Activated B cell treated with CpG ODN at 0.5 μM for 24 hours (primary cell): ENCODE measurements around the gene CDHR5. TPM values are rescaled to one million over a fixed set of nuclear protein-coding genes. Genes with fewer than 3 reads are reported as not detected.
A peak's percentile ranks its signal among the peaks of the same experiment; 100 is the strongest.

Source experiments
- ATAC-seq: fragments of 200-7000 bp; cut with Tn5 transposase; one replicate; pipeline ENCODE4 v1.10.0; 2021; ENCODE audit warnings: low read depth, mild to moderate bottlenecking, moderate library complexity
- CTCF ChIA-PET: fragments of 350-600 bp; sonication (Branson Sonifier 250); formaldehyde crosslinking; loops from one replicate; lab custom pipeline; 2021; ENCODE audit warnings: antibody characterized with exemption; lab: Charles Lee
- POLR2A ChIA-PET: fragments of 350-600 bp; sonication (Branson Sonifier 250); formaldehyde crosslinking; loops from one replicate; lab custom pipeline; 2021; ENCODE audit warnings: antibody characterized with exemption; lab: Charles Lee
- DNase-seq: peaks from one replicate; pipeline ENCODE4 v3.0.0; 2022
- H3K27ac Mint-ChIP-seq: one replicate; pipeline ENCODE4 v1.8.0; 2020; ENCODE audit warnings: mixed read lengths
- H3K27me3 Mint-ChIP-seq: one replicate; pipeline ENCODE4 v1.8.0; 2021; ENCODE audit warnings: mixed read lengths
- H3K36me3 Mint-ChIP-seq: one replicate; pipeline ENCODE4 v1.8.0; 2021; ENCODE audit warnings: low read depth, mixed read lengths
- H3K4me1 Mint-ChIP-seq: one replicate; pipeline ENCODE4 v1.8.0; 2021; ENCODE audit warnings: mixed read lengths
- H3K4me3 Mint-ChIP-seq: one replicate; pipeline ENCODE4 v1.8.0; 2020; ENCODE audit warnings: mild to moderate bottlenecking, mixed read lengths
- H3K9me3 Mint-ChIP-seq: one replicate; pipeline ENCODE4 v1.8.0; 2020; ENCODE audit warnings: mixed read lengths
- intact Hi-C: fragments of 100-400 bp; cut with micrococcal nuclease; formaldehyde crosslinking; loops from one replicate; pipeline ENCODE4 v1.15.1; 2024
- total RNA-seq: library from RNA; stranded (reverse); gene quantifications from 2 replicates; pipeline ENCODE4 v1.2.3, GENCODE V29; 2022
- TF ChIP-seq, protein P1 (sequence below): fragments of 200-600 bp; IDR thresholded peaks from one replicate; pipeline ENCODE4 v1.8.0; 2022; ENCODE audit warnings: antibody characterized with exemption, mild to moderate bottlenecking

The CDHR5 gene
- total RNA-seq, 1 donor from 2014 or later = not detected

- H3K4me3 Mint-ChIP-seq = no peak overlapping the region
- CTCF ChIA-PET = no interaction called here
- TF ChIP-seq, protein P1, sequence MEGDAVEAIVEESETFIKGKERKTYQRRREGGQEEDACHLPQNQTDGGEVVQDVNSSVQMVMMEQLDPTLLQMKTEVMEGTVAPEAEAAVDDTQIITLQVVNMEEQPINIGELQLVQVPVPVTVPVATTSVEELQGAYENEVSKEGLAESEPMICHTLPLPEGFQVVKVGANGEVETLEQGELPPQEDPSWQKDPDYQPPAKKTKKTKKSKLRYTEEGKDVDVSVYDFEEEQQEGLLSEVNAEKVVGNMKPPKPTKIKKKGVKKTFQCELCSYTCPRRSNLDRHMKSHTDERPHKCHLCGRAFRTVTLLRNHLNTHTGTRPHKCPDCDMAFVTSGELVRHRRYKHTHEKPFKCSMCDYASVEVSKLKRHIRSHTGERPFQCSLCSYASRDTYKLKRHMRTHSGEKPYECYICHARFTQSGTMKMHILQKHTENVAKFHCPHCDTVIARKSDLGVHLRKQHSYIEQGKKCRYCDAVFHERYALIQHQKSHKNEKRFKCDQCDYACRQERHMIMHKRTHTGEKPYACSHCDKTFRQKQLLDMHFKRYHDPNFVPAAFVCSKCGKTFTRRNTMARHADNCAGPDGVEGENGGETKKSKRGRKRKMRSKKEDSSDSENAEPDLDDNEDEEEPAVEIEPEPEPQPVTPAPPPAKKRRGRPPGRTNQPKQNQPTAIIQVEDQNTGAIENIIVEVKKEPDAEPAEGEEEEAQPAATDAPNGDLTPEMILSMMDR = no peak
- DNase-seq (peak; percentile 14), ATAC-seq (no peak)
- H3K9me3 Mint-ChIP-seq = no peaks in the 10 kb centered on the region
- peaks cover 14% of the 10 kb centered on the region for H3K4me1 Mint-ChIP-seq
- POLR2A ChIA-PET = interaction anchor here (0.6 kb wide), 1 partner anchor 28 kb away, joined by 6 read pairs; no protein-coding TSS in a partner anchor
- peaks cover 25% of the 10 kb centered on the region for H3K27me3 Mint-ChIP-seq
- H3K36me3 Mint-ChIP-seq = no peaks in the 10 kb centered on the region
- intact Hi-C loops = no loop called here
- H3K27ac Mint-ChIP-seq = no peak overlapping the region
These were observed 2.5 kb upstream of the CDHR5 start for GRCh38 chr11:627308-627576.

DNA sequence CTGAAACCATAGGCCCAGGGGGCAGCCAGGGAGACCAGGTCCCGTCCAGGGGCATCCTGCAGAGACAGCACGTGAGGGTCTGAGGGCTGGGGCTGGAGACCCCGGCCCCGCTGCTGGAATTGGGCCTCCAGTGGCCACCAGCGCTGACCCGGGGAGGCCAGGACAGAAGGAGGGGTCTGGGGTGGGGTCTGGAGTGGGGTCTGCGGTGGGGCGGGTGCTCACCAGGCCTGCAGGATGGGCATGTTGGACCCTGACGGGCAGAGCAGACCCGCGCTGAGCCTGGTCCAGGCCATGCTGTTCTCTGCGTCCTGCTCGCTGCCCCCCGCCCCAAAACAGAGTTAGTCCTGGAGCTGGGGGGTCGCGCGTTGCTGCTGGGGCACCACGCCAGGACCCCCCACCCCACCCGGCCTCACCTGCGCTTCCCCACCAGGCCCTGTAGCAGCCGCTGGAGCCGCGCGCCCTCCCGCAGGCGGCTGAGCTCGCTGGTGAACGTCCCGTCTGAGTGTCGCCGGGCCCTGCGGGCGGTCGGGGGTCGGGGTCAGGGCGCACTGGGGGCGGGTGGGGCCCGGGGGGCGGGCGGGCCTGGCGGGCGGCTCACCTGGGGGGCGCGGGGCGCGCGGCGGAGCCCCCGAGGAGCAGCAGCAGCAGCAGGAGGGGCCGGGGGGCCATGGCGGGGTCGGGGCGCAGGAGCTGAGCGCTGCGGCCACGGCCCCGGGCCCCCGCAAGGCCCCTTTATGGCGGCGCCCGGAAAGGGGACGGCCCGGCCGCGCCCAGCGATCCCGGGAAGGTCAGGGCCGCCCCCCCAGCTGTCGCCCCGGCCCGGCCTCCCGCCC, 1.9 kb upstream of the CDHR5 start, which contains the start of gene SCT:
Gene SCT, minus strand, starts transcription at position 707 of the 833 bp plus-strand sequence. Its CDS starts 38 bp downstream, at position 669.
- no peak within 1 kb of the TSS for H3K27ac Mint-ChIP-seq
- DNase-seq = peak; percentile 14
- TF ChIP-seq, protein P1 = no peak
- ChIA-PET POLR2A (interaction anchor here (0.6 kb wide), 1 partner anchor 27 kb away, joined by 6 read pairs; no protein-coding TSS in a partner anchor), CTCF (no interaction called here)
- H3K4me3 Mint-ChIP-seq = no peak within 1 kb of the TSS
- peaks cover 25% of the 10 kb centered on the region for H3K27me3 Mint-ChIP-seq
- H3K36me3 Mint-ChIP-seq = no peaks in the 10 kb centered on the region
- no peaks in the 10 kb centered on the region for H3K9me3 Mint-ChIP-seq
- peaks cover 14% of the 10 kb centered on the region for H3K4me1 Mint-ChIP-seq
- no peak for ATAC-seq
- intact Hi-C loops = no loop called here

DNA sequence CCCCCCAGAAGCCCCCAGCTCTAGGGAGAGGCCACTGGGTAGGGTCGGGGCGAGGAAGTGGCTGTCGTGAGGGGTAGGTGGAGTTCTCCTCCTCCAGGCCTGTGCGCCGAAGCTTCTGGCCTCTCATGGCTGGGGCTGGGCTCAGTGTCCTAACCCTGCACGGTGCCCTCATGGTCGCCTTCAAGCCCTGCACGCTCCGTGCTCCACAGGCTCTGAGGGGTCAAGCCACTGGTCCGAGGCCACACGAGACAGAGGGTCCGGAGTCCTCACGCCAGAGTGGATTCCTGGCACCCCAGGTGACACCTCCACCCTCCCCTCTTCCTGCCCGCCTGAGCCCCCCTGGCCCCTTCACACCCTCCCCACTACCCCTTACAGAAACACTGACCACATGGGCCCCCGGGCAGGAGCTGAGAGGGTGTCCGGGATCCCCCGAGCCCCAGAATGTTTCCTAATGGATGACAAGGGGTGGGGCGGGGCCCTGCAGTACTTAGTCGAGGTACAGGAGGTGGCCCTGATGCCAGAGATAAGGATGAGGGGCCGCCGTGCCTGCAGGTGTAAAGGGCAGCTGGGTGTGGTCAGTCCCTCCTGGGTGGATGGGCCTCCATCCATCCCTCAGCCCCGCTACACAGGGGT, 997 bp upstream of the CDHR5 start:
- TF ChIP-seq, protein P1 = no peak
- intact Hi-C loops = no loop called here
- Mint-ChIP-seq H3K9me3 (no peaks in the 10 kb centered on the region), H3K4me3 (no peak overlapping the region), H3K36me3 (no peaks in the 10 kb centered on the region), H3K4me1 (peaks cover 14% of the 10 kb centered on the region), H3K27me3 (peaks cover 25% of the 10 kb centered on the region), H3K27ac (no peak overlapping the region)
- ChIA-PET POLR2A (no interaction called here), CTCF (no interaction called here)
- ATAC-seq (no peak), DNase-seq (peak; percentile 14)

DNA sequence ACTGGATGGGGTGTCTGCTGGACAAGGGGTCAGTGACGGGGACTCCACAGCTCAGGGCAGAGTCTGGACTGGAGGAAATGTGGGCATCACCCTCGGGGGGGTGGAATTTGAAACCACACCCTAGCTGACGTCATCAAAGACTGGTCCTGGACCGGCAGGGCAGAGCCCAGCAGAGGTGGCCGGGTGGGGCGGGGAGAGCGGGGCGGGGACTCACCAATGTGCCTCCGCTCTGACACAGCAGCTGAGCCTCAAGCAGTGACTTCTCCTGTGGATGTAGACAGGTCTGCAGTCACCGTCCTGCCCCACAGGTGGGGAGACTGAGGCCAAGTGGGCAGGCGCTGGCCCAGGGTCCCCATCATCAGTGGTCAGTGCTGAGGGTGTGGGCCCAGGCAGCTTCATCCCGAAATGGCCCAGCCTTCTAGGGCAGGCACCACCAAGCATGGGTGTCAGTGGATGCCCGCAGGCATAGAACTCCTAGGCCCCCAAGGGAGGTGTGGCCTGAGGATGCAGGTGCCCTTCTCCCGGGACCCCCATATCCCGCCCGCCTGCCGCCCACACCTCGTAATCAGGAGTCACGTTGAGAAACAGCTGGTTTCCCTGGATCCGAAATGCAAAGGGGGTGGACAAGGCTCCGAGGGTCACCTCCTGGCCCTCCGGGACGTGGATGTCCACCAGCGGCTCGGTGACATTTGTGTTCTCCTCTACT, 603 bp downstream of the CDHR5 start:
- Mint-ChIP-seq H3K27me3 (peaks cover 19% of the 10 kb centered on the region), H3K27ac (no peak overlapping the region), H3K4me1 (peaks cover 10% of the 10 kb centered on the region), H3K4me3 (no peak overlapping the region), H3K36me3 (no peaks in the 10 kb centered on the region), H3K9me3 (no peaks in the 10 kb centered on the region)
- TF ChIP-seq, protein P1 = no peak
- ATAC-seq = no peak
- peak; percentile 14 for DNase-seq
- CTCF ChIA-PET = no interaction called here
- intact Hi-C loops = no loop called here
- POLR2A ChIA-PET = no interaction called here
